GM12878 (cell line): ENCODE measurements around the gene ATP8A1.

ENCODE experiments used
- CTCF ChIP-seq, 3 experiments: IDR thresholded peaks in 2 of 3; conservative IDR thresholded peaks in 1 of 3; 2 replicates each; pipeline ENCODE4 v1.5.1; 2011; ENCODE audit warnings: low read depth in 3 of 3, low read length in 3 of 3, mild to moderate bottlenecking in 3 of 3, control low read depth in 2 of 3, moderate library complexity in 2 of 3, inconsistent platforms in 1 of 3, mixed read lengths in 1 of 3; ENCODE audit not compliant: control insufficient read depth in 2 of 3, insufficient read depth in 1 of 3; ENCODE audit errors: extremely low read depth in 1 of 3
- MAX ChIP-seq: IDR thresholded peaks from 2 replicates; pipeline ENCODE4 v1.6.1; 2012; ENCODE audit warnings: low read depth, low read length, improper control_type of control experiment
- PKNOX1 ChIP-seq: fragments of 450-650 bp; IDR thresholded peaks from 2 replicates; pipeline ENCODE4 v1.6.1; 2016; ENCODE audit warnings: mild to moderate bottlenecking

GRCh38 chr4:42703813-42704212 is 46.9 kb upstream of the ATP8A1 start:
- TF ChIP-seq CTCF (IDR thresholded peaks at IDR 0.05 in 2 of 3, conservative IDR thresholded peaks at IDR 0.05 in 1 of 3; ENCODE audit: control insufficient read depth in 2 of 3, extremely low read depth in 1 of 3, insufficient read depth in 1 of 3, low read depth in 3 of 3, low read length in 3 of 3) (no peak), MAX (no peak), PKNOX1 (no peak)
